OCI-LY7 (cell line): ENCODE results near the gene A2ML1.

Experiments
- CTCF ChIP-seq: fragments of 200-600 bp; sonication (generic); conservative IDR thresholded peaks from 2 replicates; pipeline ENCODE4 v1.5.1; 2014; ENCODE audit warnings: mild to moderate bottlenecking, antibody characterized with exemption, low read length, moderate library complexity, mixed read lengths
- EZH2phosphoT487 ChIP-seq: fragments of 200-600 bp; sonication (generic); IDR thresholded peaks from 2 replicates; pipeline ENCODE4 v1.6.1; 2018; ENCODE audit warnings: low read depth, borderline replicate concordance, mild to moderate bottlenecking, mixed run types, antibody characterized with exemption, low read length, moderate library complexity, mixed read lengths

DNA sequence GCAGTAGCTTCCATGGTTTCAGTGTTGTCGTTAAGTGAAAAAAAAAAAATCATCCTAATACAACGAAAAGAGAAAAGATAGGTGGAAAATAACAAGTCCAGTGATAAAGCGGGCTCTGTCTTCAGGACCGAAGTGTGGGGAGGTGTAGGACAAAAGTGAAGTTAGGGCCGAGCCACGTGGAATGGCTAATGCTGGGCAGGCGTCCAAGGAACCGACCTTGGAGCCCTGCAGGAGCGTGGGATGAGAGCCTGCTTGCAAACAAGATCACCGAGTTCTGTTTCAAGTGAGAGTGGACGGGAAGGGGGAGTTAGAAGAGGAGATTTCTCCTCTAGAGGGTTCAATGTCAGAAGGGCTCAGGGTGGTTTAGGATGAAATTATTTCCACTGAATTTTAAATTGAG lies 22.2 kb downstream of the A2ML1 start:
- TF ChIP-seq CTCF (no peak), EZH2phosphoT487 (no peak)
